ENCODE measurements around the gene RERE.

DNA sequence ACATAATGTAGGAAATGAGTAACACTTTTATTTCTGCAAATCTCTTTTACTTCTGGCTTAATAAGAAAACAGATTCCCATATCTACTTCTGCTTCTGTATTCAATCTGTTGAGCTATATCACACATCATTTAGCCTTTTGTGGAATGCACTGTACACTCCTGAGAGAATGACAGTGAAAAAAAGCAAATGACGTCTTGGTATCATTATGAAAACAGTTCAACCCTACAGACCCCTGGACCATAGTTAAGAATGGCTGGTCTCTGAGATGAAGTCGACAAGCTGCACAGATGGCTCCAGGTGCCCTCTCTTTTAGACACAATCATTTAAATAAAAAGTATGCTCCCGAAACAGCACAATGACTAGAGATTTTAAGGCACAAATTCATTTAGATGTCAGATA lies 247.0 kb downstream of the RERE start:
- TF ChIP-seq, protein P1, sequence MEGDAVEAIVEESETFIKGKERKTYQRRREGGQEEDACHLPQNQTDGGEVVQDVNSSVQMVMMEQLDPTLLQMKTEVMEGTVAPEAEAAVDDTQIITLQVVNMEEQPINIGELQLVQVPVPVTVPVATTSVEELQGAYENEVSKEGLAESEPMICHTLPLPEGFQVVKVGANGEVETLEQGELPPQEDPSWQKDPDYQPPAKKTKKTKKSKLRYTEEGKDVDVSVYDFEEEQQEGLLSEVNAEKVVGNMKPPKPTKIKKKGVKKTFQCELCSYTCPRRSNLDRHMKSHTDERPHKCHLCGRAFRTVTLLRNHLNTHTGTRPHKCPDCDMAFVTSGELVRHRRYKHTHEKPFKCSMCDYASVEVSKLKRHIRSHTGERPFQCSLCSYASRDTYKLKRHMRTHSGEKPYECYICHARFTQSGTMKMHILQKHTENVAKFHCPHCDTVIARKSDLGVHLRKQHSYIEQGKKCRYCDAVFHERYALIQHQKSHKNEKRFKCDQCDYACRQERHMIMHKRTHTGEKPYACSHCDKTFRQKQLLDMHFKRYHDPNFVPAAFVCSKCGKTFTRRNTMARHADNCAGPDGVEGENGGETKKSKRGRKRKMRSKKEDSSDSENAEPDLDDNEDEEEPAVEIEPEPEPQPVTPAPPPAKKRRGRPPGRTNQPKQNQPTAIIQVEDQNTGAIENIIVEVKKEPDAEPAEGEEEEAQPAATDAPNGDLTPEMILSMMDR (IDR thresholded peaks at IDR 0.05; ENCODE audit: insufficient read depth, low read depth, low read length), result no peak
- TF ChIP-seq EZH2 (IDR thresholded peaks at IDR 0.05; ENCODE audit: insufficient read depth, low read length), result no peak
